HEK293 (cell line): ENCODE measurements around the gene DCDC1.

Source experiments
- CTCF ChIA-PET: fragments of 350-600 bp; formaldehyde crosslinking; extraction: SDS; loops from one replicate; lab custom pipeline; 2021; ENCODE audit warnings: antibody characterized with exemption; lab: Yijun Ruan, JAX
- POLR2A ChIA-PET: fragments of 300-600 bp; formaldehyde crosslinking; extraction: SDS; loops from one replicate; lab custom pipeline; 2020; ENCODE audit warnings: antibody characterized with exemption, inconsistent platforms; lab: Yijun Ruan, JAX
- H3K27ac ChIP-seq: fragments of 200-500 bp; sonication (Bioruptor generic); 2 replicates; pipeline ENCODE4 v1.5.1; 2014; ENCODE audit warnings: low read depth, low read length, control low read depth, inconsistent platforms; ENCODE audit errors: extremely low read depth
- H3K36me3 ChIP-seq, 2 experiments: fragments of 200-500 bp in 1 of 2; sonication (Bioruptor generic) in 1 of 2; 1 replicate in 1 of 2; 2 replicates in 1 of 2; pipeline ENCODE4 v1.5.1; 2014 to 2017; ENCODE audit warnings: inconsistent platforms in 2 of 2, low read length in 2 of 2; ENCODE audit not compliant: control insufficient read depth in 2 of 2, insufficient read depth in 1 of 2
- H3K4me1 ChIP-seq: fragments of 200-500 bp; sonication (Bioruptor generic); 2 replicates; pipeline ENCODE4 v1.5.1; 2014; ENCODE audit warnings: mild to moderate bottlenecking, low read length, inconsistent platforms; ENCODE audit not compliant: control insufficient read depth, insufficient read depth
- H3K4me3 ChIP-seq: 2 replicates; pipeline ENCODE4 v1.5.1; 2011; ENCODE audit warnings: low read depth, mild to moderate bottlenecking, control low read depth, low read length, moderate library complexity
- H3K9me3 ChIP-seq: fragments of 200-500 bp; sonication (Bioruptor generic); 2 replicates; pipeline ENCODE4 v1.5.1; 2014; ENCODE audit warnings: low read depth, low read length, inconsistent platforms; ENCODE audit not compliant: control insufficient read depth, insufficient read depth
- CTCF ChIP-seq: fragments of 450-650 bp; formaldehyde crosslinking; IDR thresholded peaks from 2 replicates; pipeline ENCODE4 v1.5.1; 2016; ENCODE audit warnings: missing biosample characterization, missing genetic modification characterization
- IKZF3 ChIP-seq: fragments of 450-650 bp; IDR thresholded peaks from 2 replicates; pipeline ENCODE4 v1.5.0; 2018; ENCODE audit warnings: missing biosample characterization, mild to moderate bottlenecking, missing genetic modification characterization, moderate library complexity
- KLF1 ChIP-seq: fragments of 450-650 bp; formaldehyde crosslinking; IDR thresholded peaks from 2 replicates; pipeline ENCODE4 v1.5.1; 2016; ENCODE audit warnings: missing biosample characterization, missing genetic modification characterization
- PRDM4 ChIP-seq: fragments of 450-650 bp; formaldehyde crosslinking; IDR thresholded peaks from 2 replicates; pipeline ENCODE4 v1.5.1; 2017; ENCODE audit warnings: missing biosample characterization, missing genetic modification characterization
- RBAK ChIP-seq: fragments of 450-650 bp; formaldehyde crosslinking; IDR thresholded peaks from 2 replicates; pipeline ENCODE4 v1.5.1; 2016; ENCODE audit warnings: missing biosample characterization, missing genetic modification characterization
- SP3 ChIP-seq: fragments of 450-650 bp; formaldehyde crosslinking; IDR thresholded peaks from 2 replicates; pipeline ENCODE4 v1.5.1; 2016; ENCODE audit warnings: missing biosample characterization, missing genetic modification characterization
- SP7 ChIP-seq: fragments of 450-650 bp; formaldehyde crosslinking; IDR thresholded peaks from 2 replicates; pipeline ENCODE4 v1.5.1; 2016; ENCODE audit warnings: missing biosample characterization, missing genetic modification characterization
- WT1 ChIP-seq: fragments of 450-650 bp; formaldehyde crosslinking; IDR thresholded peaks from 2 replicates; pipeline ENCODE4 v1.5.1; 2016; ENCODE audit warnings: missing biosample characterization, missing genetic modification characterization
- YY1 ChIP-seq: fragments of 450-650 bp; formaldehyde crosslinking; IDR thresholded peaks from 2 replicates; pipeline ENCODE4 v1.5.1; 2018; ENCODE audit warnings: missing biosample characterization, missing genetic modification characterization
- ZBTB1 ChIP-seq: fragments of 450-650 bp; formaldehyde crosslinking; IDR thresholded peaks from 2 replicates; pipeline ENCODE4 v1.5.1; 2016; ENCODE audit warnings: missing biosample characterization, missing genetic modification characterization
- ZBTB21 ChIP-seq: fragments of 450-650 bp; formaldehyde crosslinking; IDR thresholded peaks from 2 replicates; pipeline ENCODE4 v1.5.1; 2017; ENCODE audit warnings: missing biosample characterization, missing genetic modification characterization
- ZFP69B ChIP-seq: fragments of 450-650 bp; formaldehyde crosslinking; IDR thresholded peaks from 2 replicates; pipeline ENCODE4 v1.5.1; 2016; ENCODE audit warnings: missing biosample characterization, missing genetic modification characterization
- ZNF133 ChIP-seq: fragments of 450-650 bp; formaldehyde crosslinking; IDR thresholded peaks from 2 replicates; pipeline ENCODE4 v1.5.1; 2016; ENCODE audit warnings: missing biosample characterization, missing genetic modification characterization
- ZNF146 ChIP-seq: fragments of 450-650 bp; formaldehyde crosslinking; IDR thresholded peaks from 2 replicates; pipeline ENCODE4 v1.5.1; 2016; ENCODE audit warnings: missing biosample characterization, missing genetic modification characterization
- ZNF155 ChIP-seq: fragments of 450-650 bp; formaldehyde crosslinking; IDR thresholded peaks from 2 replicates; pipeline ENCODE4 v1.5.1; 2016; ENCODE audit warnings: missing biosample characterization, missing genetic modification characterization
- ZNF157 ChIP-seq: fragments of 450-650 bp; formaldehyde crosslinking; IDR thresholded peaks from 2 replicates; pipeline ENCODE4 v1.5.1; 2016; ENCODE audit warnings: missing biosample characterization, missing genetic modification characterization
- ZNF2 ChIP-seq: fragments of 450-650 bp; formaldehyde crosslinking; IDR thresholded peaks from 2 replicates; pipeline ENCODE4 v1.5.1; 2016; ENCODE audit warnings: missing biosample characterization, missing genetic modification characterization
- ZNF221 ChIP-seq: fragments of 450-650 bp; formaldehyde crosslinking; IDR thresholded peaks from 2 replicates; pipeline ENCODE4 v1.5.1; 2017; ENCODE audit warnings: missing biosample characterization, missing genetic modification characterization, borderline replicate concordance
- ZNF24 ChIP-seq: fragments of 450-650 bp; formaldehyde crosslinking; IDR thresholded peaks from 2 replicates; pipeline ENCODE4 v1.5.1; 2016; ENCODE audit warnings: missing biosample characterization, missing genetic modification characterization
- ZNF26 ChIP-seq: fragments of 450-650 bp; formaldehyde crosslinking; IDR thresholded peaks from 2 replicates; pipeline ENCODE4 v1.5.1; 2016; ENCODE audit warnings: missing biosample characterization, missing genetic modification characterization
- ZNF311 ChIP-seq: fragments of 450-650 bp; formaldehyde crosslinking; IDR thresholded peaks from 2 replicates; pipeline ENCODE4 v1.5.1; 2017; ENCODE audit warnings: missing biosample characterization, missing genetic modification characterization, borderline replicate concordance
- ZNF433 ChIP-seq: fragments of 450-650 bp; formaldehyde crosslinking; IDR thresholded peaks from 2 replicates; pipeline ENCODE4 v1.5.1; 2016; ENCODE audit warnings: missing biosample characterization, missing genetic modification characterization, low read depth
- ZNF555 ChIP-seq: fragments of 450-650 bp; formaldehyde crosslinking; conservative IDR thresholded peaks from 2 replicates; pipeline ENCODE4 v1.5.1; 2017; ENCODE audit warnings: missing biosample characterization, mild to moderate bottlenecking, missing genetic modification characterization, inconsistent platforms
- ZNF658 ChIP-seq: fragments of 450-650 bp; formaldehyde crosslinking; IDR thresholded peaks from 2 replicates; pipeline ENCODE4; 2016; ENCODE audit warnings: missing biosample characterization, missing genetic modification characterization
- ZNF677 ChIP-seq: fragments of 450-650 bp; IDR thresholded peaks from 2 replicates; pipeline ENCODE4 v1.5.0; 2018; ENCODE audit warnings: missing biosample characterization, mild to moderate bottlenecking, missing genetic modification characterization, moderate library complexity
- ZNF701 ChIP-seq: fragments of 450-650 bp; formaldehyde crosslinking; IDR thresholded peaks from 2 replicates; pipeline ENCODE4 v1.5.1; 2016; ENCODE audit warnings: missing biosample characterization, missing genetic modification characterization
- ZNF704 ChIP-seq: fragments of 450-650 bp; formaldehyde crosslinking; IDR thresholded peaks from 2 replicates; pipeline ENCODE4 v1.5.1; 2016; ENCODE audit warnings: missing biosample characterization, missing genetic modification characterization

DCDC1 gene

GRCh38 chr11:31247321-31247720, 122.2 kb downstream of the DCDC1 start:
- CTCF ChIA-PET: interaction anchor here (1.9 kb wide), 1 partner anchor 711 kb away, joined by 5 read pairs; no protein-coding TSS in a partner anchor
- POLR2A ChIA-PET: no interaction called here
- H3K27ac ChIP-seq: no peak overlapping the region
- no peaks in the 10 kb centered on the region for H3K4me1 ChIP-seq
- H3K4me3 ChIP-seq: no peak overlapping the region
- H3K9me3 ChIP-seq: no peaks in the 10 kb centered on the region
- no peak for TF ChIP-seq WT1 (tag by site-specific recombination)
- TF ChIP-seq ZNF221 (tag by site-specific recombination): no peak
- no peaks in the 10 kb centered on the region for H3K36me3 ChIP-seq

- no peak for TF ChIP-seq ZNF658 (tag by site-specific recombination)
- TF ChIP-seq ZBTB21 (tag by site-specific recombination): no peak
- TF ChIP-seq ZNF155 (tag by site-specific recombination): no peak
- no peak for TF ChIP-seq SP3 (tag by site-specific recombination)
- no peak for TF ChIP-seq ZNF433 (tag by site-specific recombination)
- TF ChIP-seq SP7 (tag by site-specific recombination): no peak
- TF ChIP-seq ZNF157: no peak
- TF ChIP-seq YY1 (tag by site-specific recombination): no peak
- TF ChIP-seq KLF1 (tag by site-specific recombination): no peak
- no peak for TF ChIP-seq ZNF133
- no peak for TF ChIP-seq ZNF26 (tag by site-specific recombination)
- TF ChIP-seq ZNF701 (tag by site-specific recombination): no peak
- no peak for TF ChIP-seq RBAK (tag by site-specific recombination)
- no peak for TF ChIP-seq ZNF704 (tag by site-specific recombination)
- TF ChIP-seq ZNF24 (tag by site-specific recombination): no peak
- TF ChIP-seq IKZF3: no peak
- ChIA-PET POLR2A (no interaction called here), CTCF (interaction anchor here (0.6 to 1.9 kb wide), 4 partner anchors 10 to 711 kb away, joined by 4 to 7 read pairs (median 4); no protein-coding TSS in a partner anchor)
- Histone ChIP-seq H3K36me3 (no peaks in the 10 kb centered on the region), H3K4me3 (no peak overlapping the region), H3K27ac (no peak overlapping the region), H3K4me1 (no peaks in the 10 kb centered on the region), H3K9me3 (no peaks in the 10 kb centered on the region)
Measured at GRCh38 chr11:31246451-31247165, 122.9 kb downstream of the DCDC1 start.

GRCh38 chr11:31243706-31244105, 125.8 kb downstream of the DCDC1 start:
- H3K36me3 ChIP-seq: no peaks in the 10 kb centered on the region
- no peaks in the 10 kb centered on the region for H3K4me1 ChIP-seq
- ChIA-PET POLR2A (no interaction called here), CTCF (interaction anchor here (1.0 to 1.5 kb wide), 3 partner anchors 97 to 714 kb away, joined by 3 to 9 read pairs (median 4); no protein-coding TSS in a partner anchor)
- H3K9me3 ChIP-seq: no peaks in the 10 kb centered on the region
- no peak overlapping the region for H3K4me3 ChIP-seq
- H3K27ac ChIP-seq: no peak overlapping the region
- TF ChIP-seq ZNF146 (tag by site-specific recombination): no peak
- no peak for TF ChIP-seq ZNF2
- TF ChIP-seq ZNF677 (tag by site-specific recombination): no peak
- no peak for TF ChIP-seq RBAK (tag by site-specific recombination)
- TF ChIP-seq CTCF (tag by site-specific recombination): no peak
- TF ChIP-seq ZNF555 (tag by site-specific recombination): no peak
- no peak for TF ChIP-seq ZNF311 (tag by site-specific recombination)
- no peak for TF ChIP-seq ZFP69B (tag by site-specific recombination)
- no peak for TF ChIP-seq PRDM4
- no peak for TF ChIP-seq ZBTB1 (tag by site-specific recombination)
